HCT116 (cell line): ENCODE measurements around the gene MORN1. TPM values are rescaled to one million over a fixed set of nuclear protein-coding genes. Genes with fewer than 3 reads are reported as not detected.
A peak's percentile ranks its signal among the peaks of the same experiment; 100 is the strongest.

ENCODE experiments used
- ATAC-seq: fragments of 200-7000 bp; cut with Tn5 transposase; 2 replicates; pipeline ENCODE4 v1.9.1; 2020; ENCODE audit warnings: mild to moderate bottlenecking, moderate library complexity
- BruUV-seq: library from RNA; stranded (reverse); fragments of 400-500 nt; replicated peaks from 2 replicates; lab custom pipeline; 2021; lab: Mats Ljungman, UMichigan
- CTCF ChIA-PET: fragments of 300-600 bp; sonication (Branson Sonifier 250); formaldehyde crosslinking; loops from one replicate; lab custom pipeline; 2021; ENCODE audit warnings: antibody characterized with exemption; lab: Charles Lee
- POLR2A ChIA-PET: fragments of 300-600, 350-600 bp; sonication (Branson Sonifier 250); formaldehyde crosslinking; loops from one replicate; lab custom pipeline; 2021; ENCODE audit warnings: antibody characterized with exemption; lab: Charles Lee
- RAD21 ChIA-PET, 2 experiments: fragments of 300-600 bp; sonication (Branson Sonifier 250); formaldehyde crosslinking; loops; one replicate each; lab custom pipeline; 2023; ENCODE audit warnings: low total read pairs in 2 of 2; ENCODE audit not compliant: uncharacterized antibody in 2 of 2, unreplicated experiment in 2 of 2, low non-redundant PET in 1 of 2; lab: Charles Lee
- DNase-seq: peaks from one replicate; pipeline ENCODE4 v3.0.0-alpha.2; 2010; ENCODE audit warnings: low read depth, low spot score
- H2AFZ ChIP-seq: fragments of 200-600 bp; shearing (Covaris generic), sonication (generic); 2 replicates; pipeline ENCODE4 v1.6.1; 2017; ENCODE audit warnings: low read depth, mixed run types, mixed read lengths, antibody characterized with exemption, low read length; ENCODE audit not compliant: poor library complexity, severe bottlenecking
- H3K27ac ChIP-seq: 2 replicates; pipeline ENCODE4 v1.5.1; 2012; ENCODE audit warnings: low read depth, low read length
- H3K27me3 ChIP-seq: fragments of 200-600 bp; sonication (generic); 2 replicates; pipeline ENCODE4 v1.6.1; 2016; ENCODE audit warnings: mixed run types, low read length, mixed read lengths; ENCODE audit not compliant: insufficient read depth
- H3K36me3 ChIP-seq, 2 experiments: fragments of 200-500 bp in 1 of 2; fragments of 200-600 bp in 1 of 2; sonication (Bioruptor generic) in 1 of 2; sonication (generic) in 1 of 2; 2 replicates each; pipeline versions ENCODE4 v1.5.1 to v1.6.1; 2014 to 2016; ENCODE audit warnings: low read length in 2 of 2, inconsistent platforms in 1 of 2, mixed read lengths in 1 of 2, mixed run types in 1 of 2; ENCODE audit not compliant: insufficient read depth in 2 of 2, control insufficient read depth in 1 of 2
- H3K4me1 ChIP-seq, 2 experiments: fragments of 200-600 bp in 1 of 2; sonication (generic) in 1 of 2; 2 replicates each; pipeline versions ENCODE4 v1.5.1 to v1.6.1; 2012 to 2017; ENCODE audit warnings: low read length in 2 of 2, inconsistent platforms in 1 of 2, mild to moderate bottlenecking in 1 of 2, mixed read lengths in 1 of 2, mixed run types in 1 of 2, moderate library complexity in 1 of 2; ENCODE audit not compliant: insufficient read depth in 2 of 2, control insufficient read depth in 1 of 2
- H3K4me2 ChIP-seq: fragments of 200-600 bp; sonication (generic); 2 replicates; pipeline ENCODE4 v1.6.1; 2017; ENCODE audit warnings: mixed run types, low read length, mixed read lengths
- H3K4me3 ChIP-seq, 2 experiments: fragments of 200-600 bp in 1 of 2; sonication (generic) in 1 of 2; replicated peaks in 1 of 2; 2 replicates each; pipeline ENCODE4 v1.5.1; 2011 to 2016; ENCODE audit warnings: low read length in 2 of 2, control low read depth in 1 of 2, low read depth in 1 of 2, mild to moderate bottlenecking in 1 of 2, mixed read lengths in 1 of 2, mixed run types in 1 of 2
- H3K79me2 ChIP-seq: fragments of 200-600 bp; sonication (generic); 2 replicates; pipeline ENCODE4 v1.6.1; 2017; ENCODE audit warnings: mild to moderate bottlenecking, mixed run types, low read length, moderate library complexity, mixed read lengths; ENCODE audit not compliant: insufficient read depth
- H3K9ac ChIP-seq: fragments of 200-600 bp; sonication (generic); 2 replicates; pipeline ENCODE4 v1.6.1; 2016; ENCODE audit warnings: low read length, mixed read lengths
- H3K9me2 ChIP-seq: fragments of 200-600 bp; sonication (generic), shearing (Covaris generic); 2 replicates; pipeline ENCODE4 v1.6.1; 2017; ENCODE audit warnings: mixed run types, mild to moderate bottlenecking, moderate library complexity; ENCODE audit not compliant: insufficient read depth
- H3K9me3 ChIP-seq, 2 experiments: fragments of 200-500 bp in 1 of 2; fragments of 200-600 bp in 1 of 2; sonication (Bioruptor generic) in 1 of 2; sonication (generic) in 1 of 2; 2 replicates each; pipeline ENCODE4 v1.6.1; 2014 to 2017; ENCODE audit warnings: low read length in 2 of 2, mixed read lengths in 2 of 2, inconsistent platforms in 1 of 2, low read depth in 1 of 2, mild to moderate bottlenecking in 1 of 2, mixed run types in 1 of 2, moderate library complexity in 1 of 2; ENCODE audit not compliant: control insufficient read depth in 1 of 2, insufficient read depth in 1 of 2
- H4K20me1 ChIP-seq: fragments of 200-600 bp; sonication (generic), shearing (Covaris generic); 2 replicates; pipeline ENCODE4 v1.6.1; 2017; ENCODE audit warnings: mixed run types, mild to moderate bottlenecking, moderate library complexity; ENCODE audit not compliant: insufficient read depth
- ATF3 ChIP-seq: IDR thresholded peaks from 2 replicates; pipeline ENCODE4 v1.6.1; 2012
- CTCF ChIP-seq, 3 experiments: fragments of 200-600 bp in 1 of 3; sonication (generic) in 1 of 3; IDR thresholded peaks in 2 of 3; conservative IDR thresholded peaks in 1 of 3; 2 replicates each; pipeline ENCODE4 v1.5.1; 2012 to 2017; ENCODE audit warnings: low read depth in 2 of 3, low read length in 2 of 3, antibody characterized with exemption in 1 of 3, borderline replicate concordance in 1 of 3, control low read depth in 1 of 3, mild to moderate bottlenecking in 1 of 3, mixed read lengths in 1 of 3, mixed run types in 1 of 3, moderate library complexity in 1 of 3; ENCODE audit not compliant: insufficient read depth in 1 of 3
- EGR1 ChIP-seq: IDR thresholded peaks from 2 replicates; pipeline ENCODE4 v1.6.1; 2012; ENCODE audit warnings: low read depth
- ELF1 ChIP-seq: IDR thresholded peaks from 2 replicates; pipeline ENCODE4 v1.6.1; 2012; ENCODE audit warnings: low read depth, borderline replicate concordance
- FOSL1 ChIP-seq: IDR thresholded peaks from 2 replicates; pipeline ENCODE4 v1.6.1; 2012; ENCODE audit warnings: low read depth
- JUND ChIP-seq: IDR thresholded peaks from 2 replicates; pipeline ENCODE4 v1.6.1; 2012
- MAX ChIP-seq: IDR thresholded peaks from 2 replicates; pipeline ENCODE4 v1.6.1; 2012
- POLR2A ChIP-seq: IDR thresholded peaks from 2 replicates; pipeline ENCODE4 v1.7.0; 2011; ENCODE audit warnings: borderline replicate concordance; ENCODE audit not compliant: insufficient read depth, insufficient read length; ENCODE audit errors: extremely low read depth
- POLR2AphosphoS5 ChIP-seq: IDR thresholded peaks from 2 replicates; pipeline ENCODE4 v1.6.1; 2011; ENCODE audit warnings: mild to moderate bottlenecking, low read depth, low read length, moderate library complexity
- RAD21 ChIP-seq: IDR thresholded peaks from 2 replicates; pipeline ENCODE4 v1.6.1; 2012; ENCODE audit warnings: low read depth, mild to moderate bottlenecking
- REST ChIP-seq: IDR thresholded peaks from 2 replicates; pipeline ENCODE4 v1.6.1; 2012; ENCODE audit warnings: low read depth
- SP1 ChIP-seq: IDR thresholded peaks from 2 replicates; pipeline ENCODE4 v1.6.1; 2012; ENCODE audit warnings: low read depth
- TCF7L2 ChIP-seq: IDR thresholded peaks from 2 replicates; pipeline ENCODE4 v1.7.0; 2011; ENCODE audit warnings: borderline replicate concordance, inconsistent platforms; ENCODE audit not compliant: insufficient read depth, insufficient read length; ENCODE audit errors: extremely low read depth
- YY1 ChIP-seq: IDR thresholded peaks from 2 replicates; pipeline ENCODE4 v1.6.1; 2011; ENCODE audit warnings: low read length, low read depth, moderate library complexity, mild to moderate bottlenecking; ENCODE audit not compliant: insufficient replicate concordance; ENCODE audit errors: extremely low read depth
- ZFX ChIP-seq: fragments of 450-650 bp; IDR thresholded peaks from 2 replicates; pipeline ENCODE4 v1.6.1; 2017
- intact Hi-C: fragments of 100-400 bp; cut with micrococcal nuclease; formaldehyde crosslinking; loops from 2 replicates; pipeline ENCODE4 v1.10.0; 2022
- total RNA-seq: library from RNA; stranded (reverse); gene quantifications from one replicate; pipeline ENCODE4 v1.2.1, GENCODE V29; 2021; ENCODE audit not compliant: unreplicated experiment

MORN1 gene
- total RNA-seq, 1 experiment from 2014 or later, result 21.4 TPM

- Histone ChIP-seq H3K9ac (no peak overlapping the region), H3K79me2 (no peaks in the 10 kb centered on the region), H3K27me3 (peaks cover 7% of the 10 kb centered on the region; the same call in 1 of the 2 replicates), H3K27ac (no peak overlapping the region), H3K36me3 (no peaks in the 10 kb centered on the region), H4K20me1 (no peaks in the 10 kb centered on the region), H3K9me2 (no peaks in the 10 kb centered on the region), H3K4me2 (no peak overlapping the region), H3K9me3 (peaks cover 3 to 9% of the 10 kb centered on the region in 2 experiments; a peak in 2 of 4 replicates), H3K4me1 (no peaks in the 10 kb centered on the region), H3K4me3 (no peak overlapping the region), H2AFZ (no peak overlapping the region)
- RAD21 ChIA-PET, result no interaction called here
- ATAC-seq, result peak; percentile 69
- no peak for DNase-seq
- CTCF ChIA-PET, result no interaction called here
- POLR2A ChIA-PET, result no interaction called here
- TF ChIP-seq MAX, result no peak
- no peak for TF ChIP-seq ZFX
- no peak for TF ChIP-seq POLR2AphosphoS5
- TF ChIP-seq POLR2A, result no peak
- peak in 2 of 3 experiments; percentile 60 to 62; a peak in 5 of 6 replicates for TF ChIP-seq CTCF (IDR thresholded peaks at IDR 0.05 in 2 of 3, conservative IDR thresholded peaks at IDR 0.05 in 1 of 3; ENCODE audit: borderline replicate concordance in 1 of 3, insufficient read depth in 1 of 3, low read depth in 2 of 3, low read length in 2 of 3)
- no peak; the same call in 1 of the 2 replicates for TF ChIP-seq RAD21
- no peak for TF ChIP-seq FOSL1
- intact Hi-C loops, result no loop called here
- no TSS peak for BruUV-seq
Observed at GRCh38 chr1:2429780-2430591, 38.6 kb upstream of the MORN1 start.

GRCh38 chr1:2428490-2428889 is 37.1 kb upstream of the MORN1 start:
- peaks cover 3 to 11% of the 10 kb centered on the region in 2 experiments; a peak in 2 of 4 replicates for H3K9me3 ChIP-seq
- H3K4me1 ChIP-seq, result no peaks in the 10 kb centered on the region
- H4K20me1 ChIP-seq, result no peaks in the 10 kb centered on the region
- no peaks in the 10 kb centered on the region for H3K9me2 ChIP-seq
- no peak overlapping the region for H3K4me3 ChIP-seq
- H3K27ac ChIP-seq, result no peak overlapping the region
- H3K79me2 ChIP-seq, result no peaks in the 10 kb centered on the region
- no TSS peak for BruUV-seq
- H3K4me2 ChIP-seq, result no peak overlapping the region
- H3K27me3 ChIP-seq, result peaks cover 7% of the 10 kb centered on the region; the same call in 1 of the 2 replicates
- H3K9ac ChIP-seq, result no peak overlapping the region
- DNase-seq (no peak), ATAC-seq (no peak)
- POLR2A ChIA-PET, result no interaction called here
- RAD21 ChIA-PET, result no interaction called here
- CTCF ChIA-PET, result no interaction called here
- no peaks in the 10 kb centered on the region for H3K36me3 ChIP-seq
- no peak overlapping the region for H2AFZ ChIP-seq
- intact Hi-C loops, result no loop called here
- TF ChIP-seq JUND (no peak), YY1 (no peak), EGR1 (no peak), ATF3 (no peak), REST (no peak), TCF7L2 (no peak), ZFX (no peak), ELF1 (no peak), SP1 (no peak)
